ENCODE measurements around the gene SCMH1.
A peak's percentile ranks its signal among the peaks of the same experiment; 100 is the strongest.

Gene SCMH1

DNA sequence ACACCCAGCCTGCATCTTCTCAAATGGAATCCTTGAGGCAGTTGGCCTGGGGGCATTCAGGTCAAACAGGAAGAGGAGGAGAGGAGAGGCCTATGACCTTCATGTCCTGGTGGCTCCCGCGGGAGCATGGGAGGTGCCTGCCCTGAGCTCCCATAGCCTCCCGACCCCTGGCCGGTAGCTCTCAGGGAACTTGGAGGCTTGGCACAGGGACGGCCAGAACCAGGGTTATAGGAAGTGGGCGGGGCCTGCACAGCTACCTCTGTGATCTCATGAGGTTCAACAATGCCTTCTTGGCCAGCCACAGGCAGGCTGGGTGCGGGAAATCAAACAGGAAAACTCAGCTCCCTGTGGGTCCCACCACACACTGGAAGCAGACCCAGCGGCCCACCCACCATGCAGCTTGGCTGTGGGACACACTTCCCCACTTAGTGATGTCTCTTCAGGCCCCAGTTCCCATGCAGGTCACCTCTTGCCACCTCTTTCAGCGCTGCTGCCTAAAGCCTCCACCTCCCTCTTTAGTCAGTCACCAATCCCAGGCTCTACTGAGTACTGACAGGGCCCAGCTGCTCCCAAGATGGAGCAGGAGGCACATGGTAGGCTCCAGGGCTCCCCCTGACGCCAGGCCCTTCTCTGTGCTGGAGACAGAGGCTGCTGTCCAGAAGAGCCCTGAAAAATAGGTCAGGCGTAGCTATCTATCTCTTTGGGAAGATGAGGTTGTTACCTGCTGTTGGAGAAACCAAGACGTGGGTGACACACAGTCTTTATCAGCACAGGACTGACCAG is 220.4 kb downstream of the SCMH1 start, which contains the start of gene SLFNL1:
Gene SLFNL1 (minus strand): TSS at position 200 of the 783 bp plus-strand sequence. CDS start 1,065 bp downstream, outside the sequence.
- no peak for DNase-seq

DNA sequence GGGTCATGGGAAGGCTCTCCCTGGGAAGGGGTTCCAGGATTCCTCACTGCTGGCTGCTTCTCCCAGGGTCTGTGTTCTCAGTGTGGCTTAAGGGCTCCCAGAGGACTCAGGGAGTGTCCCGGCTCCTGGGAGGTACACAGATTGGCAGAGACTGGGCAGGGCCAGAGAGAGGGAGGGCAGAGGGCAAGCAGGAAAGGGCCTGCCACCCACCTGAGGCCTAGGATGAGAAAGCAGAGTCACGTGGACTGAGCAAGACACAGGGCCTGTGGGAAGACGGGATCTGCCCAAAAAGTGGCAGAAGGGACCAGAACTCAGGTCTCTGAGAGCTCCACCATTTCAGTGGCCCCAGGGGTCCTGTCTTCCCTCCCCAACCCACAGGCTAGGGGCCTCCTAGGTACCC is 221.5 kb downstream of the SCMH1 start:
- DNase-seq = no peak

DNA sequence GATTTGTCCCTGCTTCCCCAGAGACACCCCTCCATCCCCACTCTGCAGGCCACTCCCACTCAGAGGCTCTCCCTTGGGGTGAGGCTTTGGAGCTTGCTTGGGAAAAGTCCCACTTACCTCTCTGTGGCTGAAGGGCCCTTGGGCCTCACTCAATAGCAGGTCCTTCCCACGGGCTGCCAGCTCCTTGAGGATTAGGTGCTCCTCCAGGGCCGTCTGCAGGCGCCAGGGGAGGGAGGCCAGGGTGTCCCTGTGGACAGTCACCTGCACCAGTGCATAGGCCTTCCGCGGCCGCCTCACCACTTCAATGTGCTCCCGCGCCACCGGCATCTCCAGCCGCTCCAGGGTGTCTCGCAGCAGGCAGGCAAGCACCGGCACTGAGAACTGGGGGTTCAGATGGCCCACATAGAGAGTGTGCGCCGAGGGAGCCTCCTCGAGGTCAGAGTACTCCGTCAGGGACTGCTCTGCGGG is 222.0 kb downstream of the SCMH1 start:
- DNase-seq = no peak

DNA sequence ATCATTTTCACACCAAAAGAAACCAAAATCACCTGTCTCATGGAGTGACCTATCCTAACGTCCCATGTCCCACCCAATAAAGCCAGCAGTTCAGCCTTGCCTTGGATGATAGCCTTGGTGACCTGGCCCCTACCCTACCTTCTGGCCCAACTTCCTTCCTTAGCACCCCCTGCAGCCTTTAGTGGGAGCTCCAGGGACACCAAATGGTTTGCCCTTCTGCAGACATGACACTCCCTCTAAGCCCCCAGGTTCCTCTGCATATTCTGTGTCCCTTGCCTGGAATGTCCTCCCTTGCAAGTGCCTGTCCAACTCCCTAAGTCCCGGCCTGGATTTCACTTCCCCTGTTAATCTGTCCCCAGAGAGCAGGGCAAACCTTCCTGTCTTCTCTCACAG is 222.8 kb downstream of the SCMH1 start:
- DNase-seq = no peak

GRCh38 chr1:41018018-41018410 is 224.1 kb downstream of the SCMH1 start:
- DNase-seq = no peak

- DNase-seq = no peak
Measured at GRCh38 chr1:41017141-41018017, 224.7 kb downstream of the SCMH1 start.

GRCh38 chr1:41015897-41016470 is 226.1 kb downstream of the SCMH1 start:
- no peak for DNase-seq

- DNase-seq = no peak
Measured at GRCh38 chr1:41015281-41015896, 226.7 kb downstream of the SCMH1 start.

DNA sequence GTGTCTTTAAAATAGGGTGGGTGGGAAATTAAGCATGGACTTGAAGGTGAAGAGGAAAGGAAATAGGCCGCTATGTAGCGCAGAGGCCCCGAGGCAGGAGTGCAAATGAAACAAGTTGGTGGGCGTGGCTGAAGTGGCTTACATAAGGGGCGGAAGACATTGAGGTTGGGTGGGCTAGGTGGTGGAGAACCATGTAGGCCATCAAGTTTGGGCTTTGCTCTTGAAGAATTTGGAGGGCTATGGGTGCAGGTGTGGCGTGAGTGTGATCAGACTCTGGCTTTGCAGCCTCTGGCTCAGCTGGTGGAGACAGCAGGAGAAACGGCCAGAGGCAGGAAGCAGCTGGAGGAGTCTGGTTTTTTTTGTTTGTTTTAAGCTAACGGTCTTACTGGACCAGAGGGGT is 227.2 kb downstream of the SCMH1 start:
- DNase-seq = no peak

- DNase-seq = no peak
Measured at GRCh38 chr1:41013796-41014195, 228.3 kb downstream of the SCMH1 start.

- DNase-seq = no peak
Measured at GRCh38 chr1:41013024-41013423, 229.1 kb downstream of the SCMH1 start.

GRCh38 chr1:41010345-41010744 is 231.8 kb downstream of the SCMH1 start:
- no peak for DNase-seq

GRCh38 chr1:41009466-41009865 is 232.6 kb downstream of the SCMH1 start:
- no peak for DNase-seq

DNA sequence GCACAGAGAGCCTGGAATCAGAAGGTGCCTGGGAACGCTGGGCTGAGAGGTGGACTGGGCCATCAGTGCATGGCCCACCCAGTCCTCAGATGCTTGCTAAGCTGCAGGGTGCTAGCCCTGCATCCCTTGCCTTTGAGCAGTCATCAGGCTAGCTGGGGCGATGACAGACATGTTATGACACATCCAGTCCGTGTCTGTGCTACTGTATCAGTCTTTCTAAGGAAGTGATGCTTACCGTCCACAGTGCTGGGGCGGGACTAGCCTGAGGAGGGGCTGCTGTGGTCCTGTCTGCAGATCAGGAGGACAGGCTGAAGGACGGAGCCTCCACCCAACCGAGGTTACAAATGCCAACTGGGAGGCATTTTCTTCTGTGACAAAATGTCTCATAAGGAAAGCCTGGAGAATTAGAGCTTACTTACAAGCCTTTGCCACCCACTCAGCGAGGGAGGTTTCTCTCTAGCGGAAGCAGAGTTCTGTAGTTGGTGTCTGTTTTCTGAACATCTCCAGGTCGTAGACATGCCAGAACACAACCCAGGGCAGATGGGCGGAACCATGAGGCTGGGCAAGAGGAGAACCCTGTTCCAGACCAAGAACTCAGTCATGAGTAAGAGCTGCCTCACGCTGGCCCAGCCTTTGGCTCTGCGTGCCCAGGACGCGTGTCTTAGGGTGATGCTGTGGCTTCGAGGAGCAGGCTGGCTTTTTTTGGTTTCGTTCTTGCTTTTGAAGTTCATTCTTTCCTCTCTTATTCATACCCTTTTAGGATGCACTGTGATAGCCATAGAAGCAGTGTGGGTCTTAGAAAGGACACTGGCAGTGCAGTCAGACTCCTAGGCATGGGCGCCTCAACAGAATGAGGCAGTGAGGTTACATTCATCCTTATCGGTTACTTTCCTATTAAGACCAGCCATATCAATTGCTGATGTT is 234.9 kb downstream of the SCMH1 start:
- no peak for DNase-seq

GRCh38 chr1:41005876-41006275 is 236.2 kb downstream of the SCMH1 start:
- no peak for DNase-seq

- DNase-seq = peak; percentile 79
Measured at GRCh38 chr1:41003640-41004220, 238.4 kb downstream of the SCMH1 start.

DNA sequence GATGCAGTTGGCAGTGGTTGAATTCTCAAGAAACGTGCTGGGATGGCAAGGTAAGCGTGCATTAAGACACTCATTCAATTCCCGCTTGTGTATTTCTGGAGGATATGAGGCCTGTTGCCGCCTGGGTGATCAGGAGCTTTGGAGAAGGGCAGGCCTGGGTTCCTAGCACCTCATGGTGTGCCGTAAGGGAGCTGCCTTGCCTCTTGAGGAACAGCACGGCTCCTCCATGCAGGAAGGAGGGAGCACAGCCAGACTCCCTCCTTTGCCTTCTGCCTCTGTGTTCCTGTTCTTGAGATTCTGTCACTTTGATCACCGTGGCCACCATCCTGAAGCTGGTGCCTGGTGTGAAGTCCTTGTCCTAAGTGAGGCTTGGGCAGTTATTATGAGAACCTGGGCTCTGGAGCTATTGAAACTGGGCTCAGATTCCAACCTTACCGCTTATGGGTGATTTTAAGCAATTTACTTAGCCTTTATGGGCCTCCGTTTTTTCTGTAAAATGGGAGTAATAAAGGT is 238.9 kb downstream of the SCMH1 start:
- DNase-seq = no peak

GRCh38 chr1:40998668-40999067 is 243.4 kb downstream of the SCMH1 start:
- no peak for DNase-seq

GRCh38 chr1:40997096-40997495 is 245.0 kb downstream of the SCMH1 start:
- no peak for DNase-seq

DNA sequence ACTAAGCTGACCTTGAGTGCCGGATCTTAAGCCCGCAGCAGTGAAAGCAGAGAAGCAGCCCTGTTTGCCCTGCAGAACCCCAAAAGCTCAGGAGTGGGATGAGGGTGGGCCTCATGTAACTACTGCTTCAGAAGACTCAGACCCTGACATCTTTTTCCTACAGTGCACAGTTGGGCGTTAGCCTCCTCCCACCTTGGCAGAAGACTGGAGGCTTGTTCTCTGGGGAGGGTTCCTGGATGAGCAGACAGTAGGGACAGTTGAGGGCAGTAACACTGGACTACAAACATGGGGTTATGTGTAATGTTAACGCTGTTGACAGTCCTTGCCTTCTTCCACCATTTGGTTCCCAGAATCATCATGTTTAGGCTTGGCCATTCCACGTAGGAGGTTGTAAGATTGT is 253.0 kb downstream of the SCMH1 start:
- DNase-seq = no peak

GRCh38 chr1:40988280-40988679 is 253.8 kb downstream of the SCMH1 start:
- DNase-seq = no peak
